ENCODE measurements around the gene UXT. TPM values are rescaled to one million over a fixed set of nuclear protein-coding genes. Genes with fewer than 3 reads are reported as not detected.
"Not testable (repeated sequence)": the region's sequence is repeated elsewhere in the genome, so short reads cannot be mapped to it uniquely, and the experiment has no call there.

UXT gene
- total and polyA plus RNA-seq, 4 experiments from 2014 or later = 172 to 315 (median 232) TPM

GRCh38 chrX:47608130-47608810 lies 50.7 kb downstream of the UXT start:
- H3K4me3 Mint-ChIP-seq = no peak overlapping the region
- no peaks in the 10 kb centered on the region for H3K27me3 ChIP-seq (ENCODE audit: insufficient read depth, low read length)
- no peaks in the 10 kb centered on the region for H3K36me3 ChIP-seq (ENCODE audit: insufficient read depth, low read length)
- CTCF ChIA-PET (ENCODE audit: partially characterized antibody) = interaction anchor here (0.9 kb wide), 1 partner anchor 20 kb away, joined by 3 read pairs; no protein-coding TSS in a partner anchor
- intact Hi-C loops (cut with micrococcal nuclease) = no loop called here
- no peaks in the 10 kb centered on the region for H3K4me1 ChIP-seq (ENCODE audit: insufficient read depth, low read length)
- peaks cover 0 to 4% (median under 1%) of the 10 kb centered on the region in 4 donors for H3K4me1 Mint-ChIP-seq
- no peak for DNase-seq
- no peaks in the 10 kb centered on the region for H3K36me3 Mint-ChIP-seq
- no peaks in the 10 kb centered on the region for H3K9me3 ChIP-seq (ENCODE audit: control insufficient read depth in 1 of 2, low read length in 2 of 2)
- POLR2A ChIA-PET (ENCODE audit: partially characterized antibody) = interaction anchor here (1.5 kb wide), 1 partner anchor 16 kb away, joined by 6 read pairs; no protein-coding TSS in a partner anchor
- H3K4me3 ChIP-seq (ENCODE audit: low read length in 2 of 2) = no peak overlapping the region
- H3K27ac ChIP-seq (ENCODE audit: low read depth, low read length) = no peak overlapping the region
- no peaks in the 10 kb centered on the region for H3K9me3 Mint-ChIP-seq
- peak overlapping the region in 4 of 7 donors; percentile 33 to 81 (median 52) for H3K27ac Mint-ChIP-seq
- H3K27me3 Mint-ChIP-seq = no peaks in the 10 kb centered on the region

GRCh38 chrX:47607091-47607490 lies 51.9 kb downstream of the UXT start:
- ChIA-PET CTCF (ENCODE audit: partially characterized antibody) (no interaction called here), POLR2A (ENCODE audit: partially characterized antibody) (no interaction called here)
- Mint-ChIP-seq H3K4me1 (peaks cover 0 to 4% (median under 1%) of the 10 kb centered on the region in 4 donors), H3K27me3 (no peaks in the 10 kb centered on the region), H3K27ac (no peak overlapping the region), H3K36me3 (no peaks in the 10 kb centered on the region), H3K4me3 (no peak overlapping the region), H3K9me3 (no peaks in the 10 kb centered on the region)
- Histone ChIP-seq H3K36me3 (ENCODE audit: insufficient read depth, low read length) (no peaks in the 10 kb centered on the region), H3K4me1 (ENCODE audit: insufficient read depth, low read length) (no peaks in the 10 kb centered on the region), H3K27ac (ENCODE audit: low read depth, low read length) (no peak overlapping the region), H3K9me3 (ENCODE audit: control insufficient read depth in 1 of 2, low read length in 2 of 2) (no peaks in the 10 kb centered on the region), H3K27me3 (ENCODE audit: insufficient read depth, low read length) (no peaks in the 10 kb centered on the region), H3K4me3 (ENCODE audit: low read length in 2 of 2) (no peak overlapping the region)
- no peak for DNase-seq
- intact Hi-C loops (cut with micrococcal nuclease) = no loop called here

GRCh38 chrX:47605024-47605423 lies 54.0 kb downstream of the UXT start:
- no peak for DNase-seq
- peaks cover 0 to 17% (median 6%) of the 10 kb centered on the region in 8 donors for H3K9me3 Mint-ChIP-seq
- no peak overlapping the region for H3K4me3 Mint-ChIP-seq
- POLR2A ChIA-PET (ENCODE audit: partially characterized antibody) = no interaction called here
- H3K27ac Mint-ChIP-seq = no peak overlapping the region
- CTCF ChIA-PET (ENCODE audit: partially characterized antibody) = no interaction called here
- peaks cover 0 to 4% (median under 1%) of the 10 kb centered on the region in 4 donors for H3K4me1 Mint-ChIP-seq
- H3K27ac ChIP-seq (ENCODE audit: low read depth, low read length) = no peak overlapping the region
- H3K27me3 ChIP-seq (ENCODE audit: insufficient read depth, low read length) = no peaks in the 10 kb centered on the region
- H3K4me3 ChIP-seq (ENCODE audit: low read length in 2 of 2) = no peak overlapping the region
- H3K36me3 Mint-ChIP-seq = no peaks in the 10 kb centered on the region
- no peaks in the 10 kb centered on the region for H3K9me3 ChIP-seq (ENCODE audit: control insufficient read depth in 1 of 2, low read length in 2 of 2)
- no peaks in the 10 kb centered on the region for H3K4me1 ChIP-seq (ENCODE audit: insufficient read depth, low read length)
- H3K36me3 ChIP-seq (ENCODE audit: insufficient read depth, low read length) = no peaks in the 10 kb centered on the region
- intact Hi-C loops (cut with micrococcal nuclease) = no loop called here
- H3K27me3 Mint-ChIP-seq = no peaks in the 10 kb centered on the region

- intact Hi-C loops (cut with micrococcal nuclease); H3K27me3 Mint-ChIP-seq; DNase-seq; H3K36me3 ChIP-seq (ENCODE audit: insufficient read depth, low read length); H3K36me3 Mint-ChIP-seq; H3K9me3 ChIP-seq (ENCODE audit: control insufficient read depth in 1 of 2, low read length in 2 of 2); CTCF ChIA-PET (ENCODE audit: partially characterized antibody); H3K4me1 ChIP-seq (ENCODE audit: insufficient read depth, low read length); H3K27ac ChIP-seq (ENCODE audit: low read depth, low read length); H3K27me3 ChIP-seq (ENCODE audit: insufficient read depth, low read length); H3K4me3 Mint-ChIP-seq; H3K4me1 Mint-ChIP-seq; H3K4me3 ChIP-seq (ENCODE audit: low read length in 2 of 2); H3K27ac Mint-ChIP-seq; POLR2A ChIA-PET (ENCODE audit: partially characterized antibody): not testable (repeated sequence)
- peaks cover 0 to 26% (median 14%) of the 10 kb centered on the region in 8 donors for H3K9me3 Mint-ChIP-seq
Measured at GRCh38 chrX:47603125-47603524, 55.9 kb downstream of the UXT start.

Other genes starting within 250 kb of the UXT start
- gene ZNF41, start 176.0 kb downstream of the UXT start, total RNA-seq = 10 to 100 TPM; 16.1 TPM
- gene ZNF41, start 176.0 kb downstream of the UXT start, polyA plus RNA-seq = 1 to 10 TPM; 4.7 to 8.7 TPM
- gene ARAF, start 98.0 kb downstream of the UXT start, total RNA-seq = 100 to 1,000 TPM; 107 to 111 TPM
- 10 to 100 TPM; 49.7 to 97.2 TPM for gene ARAF, start 98.0 kb downstream of the UXT start, polyA plus RNA-seq
- 100 to 1,000 TPM; 147 to 156 TPM for gene TIMP1, start 76.7 kb downstream of the UXT start, total RNA-seq
- 100 to 1,000 TPM; 320 to 339 TPM for gene TIMP1, start 76.7 kb downstream of the UXT start, polyA plus RNA-seq
- 1 to 10 TPM in 1 of 2 experiments, under 1 TPM in 1; 0.90 to 1.4 TPM for gene SYN1, start 39.3 kb downstream of the UXT start, total RNA-seq
- 1 to 10 TPM in 1 of 2 donors, under 1 TPM in 1; 0.49 to 1.6 TPM for gene SYN1, start 39.3 kb downstream of the UXT start, polyA plus RNA-seq
- gene CFP, start 29.2 kb downstream of the UXT start, total RNA-seq = 10 to 100 TPM; 28.4 to 29.0 TPM
- 10 to 100 TPM; 13.5 to 16.4 TPM for gene CFP, start 29.2 kb downstream of the UXT start, polyA plus RNA-seq
- 10 to 100 TPM; 36.4 to 38.3 TPM for gene ELK1, start 8.6 kb downstream of the UXT start, total RNA-seq
- gene ELK1, start 8.6 kb downstream of the UXT start, polyA plus RNA-seq = 10 to 100 TPM; 21.9 to 22.7 TPM
- gene ZNF81, start 177.7 kb upstream of the UXT start, total RNA-seq = 10 to 100 TPM in 1 of 2 experiments, 1 to 10 TPM in 1; 9.9 to 11.5 TPM
- 1 to 10 TPM; 1.3 to 1.5 TPM for gene ZNF81, start 177.7 kb upstream of the UXT start, polyA plus RNA-seq